Measurements from ENCODE around the gene SLC25A47. TPM values are rescaled to one million over a fixed set of nuclear protein-coding genes. Genes with fewer than 3 reads are reported as not detected.

Gene SLC25A47
- total RNA-seq, 3 donors from 2014 or later = 0.16 TPM; not detected in 2

DNA sequence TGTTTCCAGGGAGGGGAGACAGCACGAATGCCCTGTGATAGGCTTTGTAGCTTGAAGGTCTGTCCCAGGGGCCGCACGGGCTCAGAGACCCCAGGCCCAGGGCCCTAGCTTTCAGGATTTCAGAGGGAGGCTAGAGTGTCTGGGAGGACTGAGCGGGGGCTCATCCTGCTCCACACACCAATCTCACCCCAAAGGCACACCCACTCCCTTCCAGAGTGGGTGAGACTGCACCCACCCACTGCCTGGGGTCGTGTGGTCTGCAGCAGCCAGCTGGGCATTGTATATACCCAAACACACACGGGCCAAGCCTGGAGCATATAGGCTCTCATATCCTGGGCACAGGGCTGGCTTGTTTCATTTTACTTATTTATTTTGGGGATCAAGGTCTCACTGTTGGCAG is 5.8 kb upstream of the SLC25A47 start:
- H3K4me3 ChIP-seq = no peak overlapping the region
- intact Hi-C loops (cut with DNase I; ENCODE audit: low total_unique reads) = no loop called here
- no peaks in the 10 kb centered on the region for H3K36me3 ChIP-seq
- no peak overlapping the region for H3K27ac ChIP-seq
- no peak for DNase-seq (ENCODE audit: low spot score in 2 of 2)
- H3K4me1 ChIP-seq = no peaks in the 10 kb centered on the region
- H3K9me3 ChIP-seq = no peaks in the 10 kb centered on the region
- no peak for TF ChIP-seq POLR2A (IDR thresholded peaks at IDR 0.05)
- TF ChIP-seq, protein P1, sequence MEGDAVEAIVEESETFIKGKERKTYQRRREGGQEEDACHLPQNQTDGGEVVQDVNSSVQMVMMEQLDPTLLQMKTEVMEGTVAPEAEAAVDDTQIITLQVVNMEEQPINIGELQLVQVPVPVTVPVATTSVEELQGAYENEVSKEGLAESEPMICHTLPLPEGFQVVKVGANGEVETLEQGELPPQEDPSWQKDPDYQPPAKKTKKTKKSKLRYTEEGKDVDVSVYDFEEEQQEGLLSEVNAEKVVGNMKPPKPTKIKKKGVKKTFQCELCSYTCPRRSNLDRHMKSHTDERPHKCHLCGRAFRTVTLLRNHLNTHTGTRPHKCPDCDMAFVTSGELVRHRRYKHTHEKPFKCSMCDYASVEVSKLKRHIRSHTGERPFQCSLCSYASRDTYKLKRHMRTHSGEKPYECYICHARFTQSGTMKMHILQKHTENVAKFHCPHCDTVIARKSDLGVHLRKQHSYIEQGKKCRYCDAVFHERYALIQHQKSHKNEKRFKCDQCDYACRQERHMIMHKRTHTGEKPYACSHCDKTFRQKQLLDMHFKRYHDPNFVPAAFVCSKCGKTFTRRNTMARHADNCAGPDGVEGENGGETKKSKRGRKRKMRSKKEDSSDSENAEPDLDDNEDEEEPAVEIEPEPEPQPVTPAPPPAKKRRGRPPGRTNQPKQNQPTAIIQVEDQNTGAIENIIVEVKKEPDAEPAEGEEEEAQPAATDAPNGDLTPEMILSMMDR (IDR thresholded peaks at IDR 0.05) = no peak
- TF ChIP-seq POLR2AphosphoS5 (IDR thresholded peaks at IDR 0.05) = no peak
- H3K27me3 ChIP-seq = no peaks in the 10 kb centered on the region

DNA sequence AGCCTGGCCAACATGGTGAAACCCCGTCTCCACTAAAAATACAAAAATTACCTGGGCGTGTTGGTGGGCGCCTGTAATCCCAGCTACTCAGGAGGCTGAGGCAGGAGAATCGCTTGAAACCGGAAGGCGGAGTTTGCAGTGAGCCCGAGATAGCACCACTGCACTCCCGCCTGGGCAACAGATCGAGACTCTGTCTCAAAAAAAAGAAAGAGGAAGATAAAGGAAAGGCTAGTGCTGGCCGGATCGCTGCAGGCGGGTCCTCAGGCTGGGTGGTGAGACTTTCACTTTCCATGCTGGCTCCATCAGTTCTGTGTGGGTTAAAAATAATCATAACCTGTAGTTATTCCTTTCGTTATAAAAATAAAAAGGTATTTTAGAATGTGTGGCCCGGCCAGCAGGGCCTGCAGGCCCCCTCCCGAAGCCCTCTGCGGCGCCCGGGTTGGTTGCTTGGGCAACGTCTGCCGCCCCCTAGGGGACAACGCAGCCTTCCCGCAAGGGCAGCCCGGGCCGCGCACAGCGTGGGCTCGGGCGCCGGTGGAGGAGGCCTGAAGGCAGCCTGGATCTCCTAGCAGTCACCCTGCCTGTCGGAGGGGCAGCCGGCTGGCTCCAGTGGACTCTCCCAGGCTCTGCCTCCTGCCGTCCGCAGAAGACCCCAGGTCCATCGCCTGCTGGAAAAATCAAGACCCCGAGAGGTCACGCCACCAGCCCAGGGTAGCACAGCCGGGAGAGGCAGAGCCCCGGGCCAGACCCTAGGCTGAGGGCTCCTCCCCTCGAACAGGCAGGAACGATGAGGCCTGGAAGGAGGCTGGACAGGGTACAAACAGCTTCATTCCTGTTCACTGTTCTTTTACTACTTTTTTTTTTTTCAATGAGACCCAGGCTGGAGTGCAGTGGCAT is 5.0 kb upstream of the SLC25A47 start:
- intact Hi-C loops (cut with DNase I; ENCODE audit: low total_unique reads) = no loop called here
- Histone ChIP-seq H3K4me3 (peak overlapping the region; percentile 43 to 51 (median 45)), H3K9me3 (no peaks in the 10 kb centered on the region), H3K27me3 (no peaks in the 10 kb centered on the region), H3K4me1 (no peaks in the 10 kb centered on the region), H3K27ac (peak overlapping the region in 1 of 2 donors; percentile 36), H3K36me3 (no peaks in the 10 kb centered on the region)
- TF ChIP-seq, protein P1 (IDR thresholded peaks at IDR 0.05) = peak; percentile 28 to 72 (median 64)
- TF ChIP-seq POLR2AphosphoS5 (IDR thresholded peaks at IDR 0.05) = peak in 1 of 3 donors; percentile 13
- no peak for TF ChIP-seq POLR2A (IDR thresholded peaks at IDR 0.05)
- peak in 1 of 2 donors; percentile 66 for DNase-seq (ENCODE audit: low spot score in 2 of 2)

DNA sequence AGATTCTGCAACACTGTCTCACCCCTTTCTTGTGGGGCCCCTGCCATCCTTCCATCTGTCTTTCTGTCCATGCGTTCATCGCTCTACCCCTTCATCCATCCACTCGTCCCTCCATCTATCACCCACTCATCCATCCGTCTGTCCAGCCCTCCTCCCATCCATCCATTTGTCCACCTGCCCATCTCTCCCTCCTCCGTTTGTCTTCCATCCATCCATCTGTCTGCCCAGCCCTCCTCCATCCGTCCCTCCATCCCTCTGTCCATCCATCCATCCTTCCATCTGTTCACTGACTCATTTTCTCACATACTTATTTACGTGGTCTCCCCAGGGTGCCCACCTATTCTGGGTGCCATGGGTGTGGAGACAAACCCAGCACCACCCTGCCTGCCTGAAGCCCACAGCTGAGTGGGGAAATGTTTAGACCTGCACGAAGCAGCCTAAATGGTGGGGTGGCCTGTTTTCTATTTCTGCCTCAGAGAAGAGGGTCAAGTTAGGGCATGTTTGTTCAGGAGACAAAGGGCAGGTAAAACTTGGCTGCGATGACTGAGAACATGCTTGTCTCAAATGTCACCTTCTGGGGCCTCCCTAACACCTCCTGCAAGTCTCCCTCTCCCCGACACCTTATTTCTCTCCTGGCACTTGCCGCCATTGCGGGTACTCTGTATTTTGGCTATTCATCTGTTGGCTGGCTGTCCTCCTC is 2.8 kb upstream of the SLC25A47 start:
- DNase-seq (ENCODE audit: low spot score in 2 of 2) = no peak
- no peak for TF ChIP-seq POLR2AphosphoS5 (IDR thresholded peaks at IDR 0.05)
- TF ChIP-seq, protein P1 (IDR thresholded peaks at IDR 0.05) = no peak
- TF ChIP-seq POLR2A (IDR thresholded peaks at IDR 0.05) = no peak
- H3K27me3 ChIP-seq = no peaks in the 10 kb centered on the region
- intact Hi-C loops (cut with DNase I; ENCODE audit: low total_unique reads) = no loop called here
- no peaks in the 10 kb centered on the region for H3K36me3 ChIP-seq
- H3K4me1 ChIP-seq = no peaks in the 10 kb centered on the region
- H3K9me3 ChIP-seq = no peaks in the 10 kb centered on the region
- H3K27ac ChIP-seq = no peak overlapping the region
- no peak overlapping the region for H3K4me3 ChIP-seq

DNA sequence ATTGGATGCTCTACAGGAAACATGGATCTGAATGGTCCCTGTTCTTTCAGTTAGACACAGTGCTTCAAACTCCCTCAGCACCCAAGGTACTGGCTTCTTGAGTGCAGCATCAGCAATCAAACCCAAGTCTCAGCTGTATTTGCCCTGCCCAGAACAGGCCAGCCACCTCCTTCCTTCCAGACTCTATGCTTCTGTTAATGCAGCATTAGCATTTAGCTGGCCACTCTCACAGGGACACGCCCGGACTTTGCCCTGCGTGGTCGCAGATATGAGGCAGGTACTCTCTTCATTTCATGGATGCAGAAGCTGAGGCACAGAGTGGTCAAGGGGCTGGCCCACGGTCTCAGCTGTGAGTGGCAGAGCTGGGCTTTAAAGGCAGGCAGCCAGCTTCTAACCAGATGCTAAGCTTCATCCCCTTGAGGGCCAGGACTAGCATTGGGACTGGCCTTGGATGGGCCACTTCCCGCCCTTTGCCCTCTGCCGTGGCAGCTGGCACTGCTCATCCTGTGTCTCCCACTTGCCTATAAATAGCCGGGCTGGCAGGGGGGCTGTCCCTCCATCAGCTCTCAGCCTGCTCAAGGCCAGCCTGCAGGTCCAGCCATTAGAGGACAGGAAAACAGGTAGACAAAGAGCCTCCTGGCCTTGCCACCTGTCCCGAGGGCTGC is 1.5 kb upstream of the SLC25A47 start:
- no peak for TF ChIP-seq POLR2A (IDR thresholded peaks at IDR 0.05)
- TF ChIP-seq, protein P1 (IDR thresholded peaks at IDR 0.05) = no peak
- TF ChIP-seq POLR2AphosphoS5 (IDR thresholded peaks at IDR 0.05) = no peak

More for the DNA sequence above, 1.5 kb upstream of the SLC25A47 start:
- Histone ChIP-seq H3K27me3 (no peaks in the 10 kb centered on the region), H3K27ac (no peak overlapping the region), H3K9me3 (no peaks in the 10 kb centered on the region), H3K4me3 (no peak overlapping the region), H3K36me3 (no peaks in the 10 kb centered on the region), H3K4me1 (no peaks in the 10 kb centered on the region)
- intact Hi-C loops (cut with DNase I; ENCODE audit: low total_unique reads) = no loop called here
- DNase-seq (ENCODE audit: low spot score in 2 of 2) = no peak

Data from breast epithelium (tissue), 4 donors.